DMS 273 (cell line): ENCODE data around the gene ART4.

ENCODE experiments used
- DNase-seq: peaks from one replicate; lab custom pipeline; 2025; ENCODE audit not compliant: unreplicated experiment; lab: John Stamatoyannopoulos, UW

ART4 gene

GRCh38 chr12:14843425-14843887, at the start of gene ART4:
Gene ART4, minus strand, starts transcription at chr12:14843526. Its CDS starts 413 bp downstream, at chr12:14843113.
- no peak for DNase-seq

DNA sequence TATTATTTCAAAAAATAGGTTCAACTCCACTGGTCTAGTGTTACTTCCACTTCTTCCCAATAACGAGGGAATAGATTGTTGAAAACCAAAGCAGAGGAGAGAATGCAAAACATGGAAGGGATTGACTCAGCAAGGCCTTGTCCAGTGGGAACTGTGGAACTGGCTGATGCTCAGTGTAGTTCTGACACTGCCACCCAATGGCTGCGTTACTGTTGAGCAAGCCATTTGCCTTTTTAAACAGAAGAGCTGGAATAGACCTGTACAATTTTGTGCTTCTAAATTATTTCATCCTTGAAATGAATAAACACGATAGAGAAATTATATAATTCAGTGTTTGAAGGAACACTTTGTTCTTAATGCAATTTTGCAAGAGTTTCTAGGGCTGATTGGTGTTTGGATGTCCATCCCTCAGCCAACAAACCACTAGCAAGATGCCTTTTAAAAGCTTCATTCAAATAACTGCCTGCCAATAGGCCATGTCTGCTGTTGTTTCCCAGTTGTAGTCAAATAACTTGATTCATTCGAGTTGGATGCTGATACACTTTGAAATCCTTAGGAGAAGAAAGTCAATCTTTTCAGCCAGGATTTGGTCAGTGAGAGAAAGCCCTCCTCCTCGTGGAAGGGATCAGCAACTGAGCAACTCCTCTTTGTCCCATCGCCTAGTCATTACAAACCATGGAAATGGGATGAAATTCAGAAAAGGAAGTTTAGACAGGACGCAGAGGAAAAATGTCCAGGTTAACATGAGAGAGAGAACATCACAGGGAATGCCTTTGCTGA, 49.6 kb upstream of the ART4 start:
- DNase-seq, result peak; percentile 32

DNA sequence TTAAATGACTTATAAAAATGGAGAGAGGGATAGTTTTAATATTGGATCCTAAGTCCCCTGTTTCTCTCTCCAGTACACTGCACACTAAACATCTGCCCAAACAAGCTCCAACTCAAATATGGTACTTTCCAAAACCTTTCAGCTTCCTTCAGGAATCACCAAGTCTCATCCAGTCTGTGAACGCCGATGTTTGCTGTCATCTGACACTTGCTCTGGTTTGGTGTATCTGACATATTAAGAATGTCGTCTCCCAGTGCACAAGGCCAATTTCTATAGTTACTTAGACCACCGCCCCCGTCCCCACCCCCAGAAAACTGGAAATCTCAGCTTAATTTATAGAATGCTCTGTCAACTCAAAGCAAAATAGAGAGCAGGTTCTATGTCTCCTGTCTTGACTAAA, 47.4 kb upstream of the ART4 start:
- no peak for DNase-seq

DNA sequence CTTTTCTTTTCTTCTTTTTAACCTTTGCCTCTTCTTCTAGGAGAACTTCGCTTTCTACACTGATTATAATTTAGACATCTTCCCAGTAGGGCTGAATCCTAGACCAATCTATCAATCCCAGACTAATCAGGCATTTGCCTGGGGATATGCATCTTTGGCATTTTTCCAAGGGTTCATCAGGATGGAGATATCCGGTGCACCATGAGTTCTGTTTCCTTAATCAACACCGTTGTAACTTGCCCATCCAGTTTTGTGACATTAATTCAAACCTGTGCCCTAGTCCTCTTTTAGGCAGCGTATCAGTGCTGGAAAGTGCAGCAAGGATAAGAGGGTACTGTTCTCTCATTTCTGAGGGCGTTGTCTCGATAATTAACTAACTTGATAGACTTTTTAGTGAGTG, 42.9 kb upstream of the ART4 start:
- peak; percentile 38 for DNase-seq

- peak; percentile 70 for DNase-seq
Measured at GRCh38 chr12:14885718-14886221, 42.4 kb upstream of the ART4 start, which contains the start of gene MGP. Gene MGP, minus strand, starts transcription at chr12:14885854. Its CDS starts 63 bp downstream, at chr12:14885791.

GRCh38 chr12:14884458-14884878, 41.1 kb upstream of the ART4 start:
- DNase-seq, result peak; percentile 92

DNA sequence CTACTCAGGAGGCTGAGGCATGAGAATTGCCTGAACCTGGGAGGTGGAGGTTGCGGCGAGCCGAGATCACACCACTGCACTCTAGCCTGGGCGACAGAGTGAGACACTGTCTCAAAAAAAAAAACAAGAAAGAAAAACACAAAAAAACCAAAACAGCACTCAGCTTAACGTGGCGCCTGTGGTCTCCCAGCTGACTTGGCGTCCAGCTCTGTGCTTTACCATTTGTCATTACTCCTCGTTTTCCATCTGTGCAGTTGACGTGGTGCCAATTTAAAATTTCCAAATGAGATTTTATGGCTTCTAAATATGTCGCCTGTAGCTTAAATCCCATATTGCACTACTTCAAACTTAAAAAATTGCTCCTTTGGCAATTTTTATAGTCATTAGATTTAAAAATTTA, 40.4 kb upstream of the ART4 start:
- DNase-seq, result peak; percentile 82

DNA sequence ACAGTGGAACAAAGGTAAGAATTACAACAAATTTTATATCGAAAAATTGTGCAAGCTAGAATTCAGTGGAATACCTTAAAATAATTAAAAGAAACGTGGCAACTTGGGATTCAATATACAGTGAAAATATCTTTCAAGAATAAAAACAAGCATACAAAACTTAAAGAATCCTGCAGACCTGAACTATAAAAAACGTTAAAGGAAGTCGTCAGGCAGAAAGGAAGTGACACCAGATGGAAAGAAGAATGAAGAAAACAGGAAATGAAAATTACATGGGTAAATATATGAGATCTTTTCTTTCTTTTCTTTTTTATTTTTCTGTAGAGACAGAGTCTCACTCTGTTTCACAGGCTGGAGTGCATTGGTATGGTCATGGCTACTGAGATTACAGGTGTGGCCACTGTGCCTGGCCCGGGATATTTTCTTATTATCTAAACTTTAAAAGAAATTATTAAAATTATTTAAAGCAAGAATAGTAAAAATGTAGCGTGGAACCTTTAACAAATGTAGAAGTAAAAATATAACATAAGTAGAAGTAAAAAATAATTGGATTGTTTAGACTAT, 37.6 kb upstream of the ART4 start:
- DNase-seq, result no peak

- no peak for DNase-seq
Measured at GRCh38 chr12:14879222-14879933, 36.1 kb upstream of the ART4 start.

- DNase-seq, result no peak
Measured at GRCh38 chr12:14878488-14878887, 35.2 kb upstream of the ART4 start.

DNA sequence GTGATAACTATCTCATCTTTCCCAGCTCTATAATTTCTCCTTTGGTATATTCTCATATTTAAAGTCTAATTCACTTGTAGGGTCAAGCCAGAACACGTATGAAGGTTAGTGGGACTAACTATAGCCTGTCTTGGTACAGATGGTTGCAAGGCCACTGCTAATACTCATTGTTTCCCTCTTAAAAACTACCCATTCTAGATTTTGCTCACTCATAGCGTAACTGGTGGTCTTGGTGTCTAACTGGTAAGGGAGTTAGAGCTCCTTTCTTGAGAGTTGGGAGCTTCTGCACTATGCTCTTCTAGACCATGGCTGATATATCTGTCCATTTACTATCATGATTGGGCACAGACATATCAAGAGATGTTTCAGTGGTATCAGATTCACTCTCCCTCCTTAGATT, 33.5 kb upstream of the ART4 start:
- no peak for DNase-seq

DNA sequence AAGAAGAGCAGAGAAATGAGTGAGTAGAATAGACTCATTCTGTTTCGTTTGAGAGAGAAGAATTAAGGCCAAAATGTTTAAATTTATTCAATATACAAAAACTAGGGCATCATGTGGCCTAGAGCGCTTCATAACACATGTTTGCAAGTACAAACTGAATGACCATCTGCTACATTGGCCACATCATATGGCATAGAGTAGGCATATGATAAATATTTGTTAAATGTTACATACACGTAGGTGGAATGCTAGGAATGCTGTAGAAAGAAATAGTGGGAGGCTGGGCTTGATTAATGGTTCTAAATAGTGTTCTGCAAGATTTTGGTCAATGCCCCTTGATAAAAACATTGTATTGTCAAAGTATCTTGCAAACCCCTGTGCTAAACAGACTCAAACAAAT, 31.6 kb upstream of the ART4 start:
- peak; percentile 66 for DNase-seq

- DNase-seq, result peak; percentile 67
Measured at GRCh38 chr12:14873440-14874185, 30.3 kb upstream of the ART4 start.

GRCh38 chr12:14871886-14872285, 28.6 kb upstream of the ART4 start:
- DNase-seq, result no peak

DNA sequence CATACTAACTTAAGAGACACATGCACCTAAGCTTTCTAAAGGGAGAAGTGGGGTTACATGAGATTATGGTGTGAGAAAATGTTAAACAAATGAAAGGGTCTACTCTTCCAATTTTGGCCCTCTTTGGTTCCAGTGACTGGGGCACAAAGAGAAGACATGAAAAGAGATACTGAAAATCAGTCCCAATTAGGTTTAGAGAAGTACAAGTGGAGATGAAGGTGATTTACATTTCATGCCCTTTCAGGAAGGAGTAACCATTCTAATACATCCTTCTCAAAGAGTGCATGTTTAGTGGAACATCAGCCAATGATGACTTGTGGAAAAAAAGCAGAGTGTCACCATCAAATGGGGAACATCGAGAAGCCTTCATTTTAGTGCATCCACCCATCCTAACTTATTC, 27.9 kb upstream of the ART4 start:
- DNase-seq, result no peak

- DNase-seq, result no peak
Measured at GRCh38 chr12:14868916-14869506, 25.7 kb upstream of the ART4 start.

- no peak for DNase-seq
Measured at GRCh38 chr12:14860490-14860889, 17.2 kb upstream of the ART4 start.

GRCh38 chr12:14858513-14858912, 15.2 kb upstream of the ART4 start:
- no peak for DNase-seq

GRCh38 chr12:14854586-14855183, 11.4 kb upstream of the ART4 start:
- no peak for DNase-seq

DNA sequence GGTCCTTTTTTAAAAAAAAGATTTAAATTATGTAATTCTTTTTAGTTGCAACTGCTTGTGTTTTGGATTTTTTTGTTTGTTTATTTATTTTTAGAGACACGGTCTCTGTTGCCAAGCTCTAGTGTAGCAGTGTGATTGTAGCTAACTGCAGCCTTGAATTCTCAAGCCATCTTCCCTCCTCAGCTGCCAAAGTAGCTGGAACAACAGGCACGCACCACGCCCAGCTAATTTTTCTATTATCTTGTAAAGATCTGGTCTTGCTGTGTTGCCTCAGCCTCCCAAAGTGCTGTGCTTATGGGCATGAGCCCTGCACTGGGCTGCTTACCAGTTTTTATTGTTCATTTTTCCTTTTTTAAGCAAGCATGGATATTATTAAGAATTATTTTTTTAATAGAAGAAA, 10.6 kb upstream of the ART4 start:
- no peak for DNase-seq
